Measurements from ENCODE around the gene PDZD2. TPM values are rescaled to one million over a fixed set of nuclear protein-coding genes. Genes with fewer than 3 reads are reported as not detected.

PDZD2 gene
- total RNA-seq, 1 experiment from 2014 or later: 2.1 TPM

- H3K36me3 ChIP-seq (replicated peaks; ENCODE audit: control insufficient read depth, insufficient read depth, low read length): no peaks in the 10 kb centered on the region; the same call in 1 of the 2 replicates
- no peaks in the 10 kb centered on the region for H3K27me3 ChIP-seq (ENCODE audit: control insufficient read depth, insufficient read depth, low read length)
- no peak for DNase-seq
- H3K4me3 ChIP-seq (ENCODE audit: insufficient read depth, low read depth, low read length): no peak overlapping the region
Measured at GRCh38 chr5:32018476-32019436, 379.8 kb downstream of the PDZD2 start.

- Histone ChIP-seq H3K4me3 (ENCODE audit: insufficient read depth, low read depth, low read length) (no peak overlapping the region), H3K27me3 (ENCODE audit: control insufficient read depth, insufficient read depth, low read length) (no peaks in the 10 kb centered on the region), H3K36me3 (replicated peaks; ENCODE audit: control insufficient read depth, insufficient read depth, low read length) (no peaks in the 10 kb centered on the region; the same call in 1 of the 2 replicates)
- DNase-seq: no peak
Measured at GRCh38 chr5:32020271-32020670, 381.3 kb downstream of the PDZD2 start.

- Histone ChIP-seq H3K27me3 (ENCODE audit: control insufficient read depth, insufficient read depth, low read length) (no peaks in the 10 kb centered on the region), H3K4me3 (ENCODE audit: insufficient read depth, low read depth, low read length) (no peak overlapping the region), H3K36me3 (replicated peaks; ENCODE audit: control insufficient read depth, insufficient read depth, low read length) (no peaks in the 10 kb centered on the region; the same call in 1 of the 2 replicates)
- no peak for DNase-seq
Measured at GRCh38 chr5:32020946-32021345, 382.0 kb downstream of the PDZD2 start.

- Histone ChIP-seq H3K4me3 (ENCODE audit: insufficient read depth, low read depth, low read length) (no peak overlapping the region), H3K36me3 (replicated peaks; ENCODE audit: control insufficient read depth, insufficient read depth, low read length) (no peaks in the 10 kb centered on the region; the same call in 1 of the 2 replicates), H3K27me3 (ENCODE audit: control insufficient read depth, insufficient read depth, low read length) (no peaks in the 10 kb centered on the region)
- no peak for DNase-seq
Measured at GRCh38 chr5:32021771-32022170, 382.8 kb downstream of the PDZD2 start.

- Histone ChIP-seq H3K36me3 (replicated peaks; ENCODE audit: control insufficient read depth, insufficient read depth, low read length) (no peaks in the 10 kb centered on the region; the same call in 1 of the 2 replicates), H3K27me3 (ENCODE audit: control insufficient read depth, insufficient read depth, low read length) (no peaks in the 10 kb centered on the region), H3K4me3 (ENCODE audit: insufficient read depth, low read depth, low read length) (no peak overlapping the region)
- no peak for DNase-seq
Measured at GRCh38 chr5:32022638-32023037, 383.7 kb downstream of the PDZD2 start.

- Histone ChIP-seq H3K27me3 (ENCODE audit: control insufficient read depth, insufficient read depth, low read length) (no peaks in the 10 kb centered on the region), H3K4me3 (ENCODE audit: insufficient read depth, low read depth, low read length) (no peak overlapping the region), H3K36me3 (replicated peaks; ENCODE audit: control insufficient read depth, insufficient read depth, low read length) (no peaks in the 10 kb centered on the region)
- no peak for DNase-seq
Measured at GRCh38 chr5:32023816-32024215, 384.9 kb downstream of the PDZD2 start.

GRCh38 chr5:32024751-32025150, 385.8 kb downstream of the PDZD2 start:
- H3K4me3 ChIP-seq (ENCODE audit: insufficient read depth, low read depth, low read length): no peak overlapping the region
- DNase-seq: no peak
- no peaks in the 10 kb centered on the region for H3K36me3 ChIP-seq (replicated peaks; ENCODE audit: control insufficient read depth, insufficient read depth, low read length)
- no peaks in the 10 kb centered on the region for H3K27me3 ChIP-seq (ENCODE audit: control insufficient read depth, insufficient read depth, low read length)

GRCh38 chr5:32027093-32027716, 388.3 kb downstream of the PDZD2 start:
- H3K36me3 ChIP-seq (replicated peaks; ENCODE audit: control insufficient read depth, insufficient read depth, low read length): no peaks in the 10 kb centered on the region
- H3K27me3 ChIP-seq (ENCODE audit: control insufficient read depth, insufficient read depth, low read length): no peaks in the 10 kb centered on the region
- DNase-seq: no peak
- no peak overlapping the region for H3K4me3 ChIP-seq (ENCODE audit: insufficient read depth, low read depth, low read length)

- Histone ChIP-seq H3K36me3 (replicated peaks; ENCODE audit: control insufficient read depth, insufficient read depth, low read length) (no peaks in the 10 kb centered on the region), H3K4me3 (ENCODE audit: insufficient read depth, low read depth, low read length) (no peak overlapping the region), H3K27me3 (ENCODE audit: control insufficient read depth, insufficient read depth, low read length) (no peaks in the 10 kb centered on the region)
- no peak for DNase-seq
Measured at GRCh38 chr5:32027717-32028458, 389.0 kb downstream of the PDZD2 start.

- DNase-seq: no peak
Measured at GRCh38 chr5:32029261-32029660, 390.3 kb downstream of the PDZD2 start.

GRCh38 chr5:32029781-32030180, 390.9 kb downstream of the PDZD2 start:
- no peaks in the 10 kb centered on the region for H3K36me3 ChIP-seq (replicated peaks; ENCODE audit: control insufficient read depth, insufficient read depth, low read length)
- H3K27me3 ChIP-seq (ENCODE audit: control insufficient read depth, insufficient read depth, low read length): no peaks in the 10 kb centered on the region

More at GRCh38 chr5:32029261-32029660, 390.3 kb downstream of the PDZD2 start:
- H3K36me3 ChIP-seq (replicated peaks; ENCODE audit: control insufficient read depth, insufficient read depth, low read length): no peaks in the 10 kb centered on the region
- no peaks in the 10 kb centered on the region for H3K27me3 ChIP-seq (ENCODE audit: control insufficient read depth, insufficient read depth, low read length)
- no peak overlapping the region for H3K4me3 ChIP-seq (ENCODE audit: insufficient read depth, low read depth, low read length)

GRCh38 chr5:32030222-32030621, 391.3 kb downstream of the PDZD2 start:
- H3K4me3 ChIP-seq (ENCODE audit: insufficient read depth, low read depth, low read length): no peak overlapping the region
- no peaks in the 10 kb centered on the region for H3K27me3 ChIP-seq (ENCODE audit: control insufficient read depth, insufficient read depth, low read length)
- no peak for DNase-seq
- H3K36me3 ChIP-seq (replicated peaks; ENCODE audit: control insufficient read depth, insufficient read depth, low read length): no peaks in the 10 kb centered on the region

More at GRCh38 chr5:32029781-32030180, 390.9 kb downstream of the PDZD2 start:
- DNase-seq: no peak
- H3K4me3 ChIP-seq (ENCODE audit: insufficient read depth, low read depth, low read length): no peak overlapping the region

- Histone ChIP-seq H3K4me3 (ENCODE audit: insufficient read depth, low read depth, low read length) (no peak overlapping the region), H3K36me3 (replicated peaks; ENCODE audit: control insufficient read depth, insufficient read depth, low read length) (no peaks in the 10 kb centered on the region), H3K27me3 (ENCODE audit: control insufficient read depth, insufficient read depth, low read length) (no peaks in the 10 kb centered on the region)
- no peak for DNase-seq
Measured at GRCh38 chr5:32030686-32031085, 391.8 kb downstream of the PDZD2 start.

GRCh38 chr5:32031089-32031488, 392.2 kb downstream of the PDZD2 start:
- DNase-seq: no peak

More at GRCh38 chr5:32031089-32031488, 392.2 kb downstream of the PDZD2 start:
- no peaks in the 10 kb centered on the region for H3K27me3 ChIP-seq (ENCODE audit: control insufficient read depth, insufficient read depth, low read length)
- no peaks in the 10 kb centered on the region for H3K36me3 ChIP-seq (replicated peaks; ENCODE audit: control insufficient read depth, insufficient read depth, low read length)
- no peak overlapping the region for H3K4me3 ChIP-seq (ENCODE audit: insufficient read depth, low read depth, low read length)

All from H7 (cell line).